Stimulated activated CD8-positive, alpha-beta memory T cell treated with anti-CD3 and anti-CD28 coated beads, Interleukin-15, amount 100 ng/mL, for 1 hour (primary cell): Measurements from ENCODE around the gene KAZN.

ENCODE experiments used
- DNase-seq: peaks from one replicate; pipeline ENCODE4 v3.0.0-alpha.2; 2020; ENCODE audit warnings: low read depth

Gene KAZN

DNA sequence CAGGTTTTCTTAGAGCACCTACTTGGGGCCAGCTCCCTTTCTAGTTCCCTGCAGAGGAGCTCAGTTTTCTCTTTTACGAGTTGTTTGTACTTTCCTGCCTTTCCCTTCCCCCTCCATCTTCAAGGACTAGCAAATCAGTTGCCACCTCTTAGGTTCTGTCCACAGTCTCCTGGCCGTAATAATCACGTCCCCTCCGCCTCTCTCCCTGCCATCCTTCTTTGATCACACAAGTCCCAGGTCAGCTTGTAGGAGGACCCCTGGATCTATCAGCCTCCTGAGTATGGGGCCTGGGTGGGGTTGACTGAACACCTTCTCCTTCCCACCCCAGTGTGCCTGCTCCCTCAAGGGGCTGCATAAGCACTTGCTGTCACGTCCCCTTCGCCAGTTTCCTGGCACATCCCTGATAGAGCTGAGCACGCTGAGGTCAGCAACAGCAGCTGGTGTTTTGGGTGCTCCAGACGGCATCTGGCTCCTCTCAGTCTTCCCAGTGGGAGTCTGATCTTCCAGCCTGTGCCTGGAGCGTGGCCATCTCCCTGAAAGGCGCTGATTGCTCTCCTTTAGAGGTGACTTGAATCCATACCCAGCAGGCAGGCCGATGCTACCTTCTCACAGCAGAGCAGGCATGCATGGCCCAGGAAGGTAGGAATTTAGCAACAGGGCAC is 338.9 kb downstream of the KAZN start:
- DNase-seq: no peak

DNA sequence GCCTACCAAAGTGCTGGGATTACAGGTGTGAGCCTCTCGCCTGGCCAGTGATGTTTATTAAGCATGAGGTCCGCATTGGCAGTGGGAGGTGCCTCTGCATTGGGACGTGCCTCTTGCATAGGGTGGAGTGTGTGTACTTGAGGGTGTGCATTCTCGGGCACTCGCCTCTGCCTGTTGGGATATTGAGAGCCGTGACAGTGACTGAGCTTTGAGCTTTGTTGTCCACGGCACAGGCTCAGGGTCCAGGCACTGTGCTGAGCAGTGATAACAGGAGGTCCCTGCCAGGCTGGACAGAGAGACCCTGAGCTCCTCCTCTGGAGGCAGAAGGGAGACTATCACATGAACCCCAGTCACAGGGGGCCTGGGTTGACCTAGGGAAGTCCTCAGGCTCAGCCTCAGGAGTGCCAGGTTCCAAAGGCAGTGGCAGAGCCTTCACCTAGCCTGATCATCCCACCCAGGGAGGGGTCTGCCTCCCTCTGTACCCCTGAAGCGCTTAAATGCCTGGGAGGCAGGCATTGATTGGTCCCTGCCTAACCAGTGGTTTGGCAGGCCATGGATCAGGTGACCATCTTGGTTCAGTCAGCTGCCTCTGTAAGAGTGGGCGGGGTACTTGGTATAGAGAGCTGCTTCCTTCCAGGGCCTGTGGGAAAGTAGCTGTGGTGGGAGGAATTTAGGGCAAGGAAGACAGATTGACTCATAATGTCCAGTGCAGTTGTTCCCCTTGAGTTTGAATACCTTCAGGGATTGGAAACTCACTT is 341.2 kb downstream of the KAZN start:
- no peak for DNase-seq

DNA sequence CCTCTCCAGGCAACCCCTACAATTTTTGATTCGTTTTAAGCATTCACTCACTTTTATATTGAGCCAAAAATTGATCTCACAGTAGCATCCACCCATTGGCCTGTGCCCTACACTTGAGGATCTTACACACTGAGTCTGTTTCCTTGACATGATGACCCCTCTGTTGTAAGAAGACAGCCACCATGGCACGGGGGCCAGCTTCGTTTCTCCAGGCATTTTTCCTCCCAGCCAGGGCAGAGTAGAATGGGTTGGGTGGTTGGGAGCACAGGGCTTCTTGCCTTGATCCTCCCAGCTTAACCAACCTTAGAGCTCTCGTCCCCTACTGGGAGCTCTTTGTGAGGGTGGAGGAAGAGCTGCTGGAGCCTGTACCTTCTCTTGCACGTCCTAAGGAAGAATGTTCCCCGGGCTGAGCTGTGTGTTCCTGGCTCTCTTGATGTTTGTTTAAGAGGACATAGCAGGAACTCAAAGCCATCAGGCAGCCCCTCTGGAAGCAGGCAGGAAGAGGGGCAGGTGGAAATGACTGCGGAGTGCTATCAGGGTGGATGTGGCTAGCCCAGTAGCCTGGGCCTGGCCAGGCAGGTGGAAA is 341.9 kb downstream of the KAZN start:
- DNase-seq: no peak

DNA sequence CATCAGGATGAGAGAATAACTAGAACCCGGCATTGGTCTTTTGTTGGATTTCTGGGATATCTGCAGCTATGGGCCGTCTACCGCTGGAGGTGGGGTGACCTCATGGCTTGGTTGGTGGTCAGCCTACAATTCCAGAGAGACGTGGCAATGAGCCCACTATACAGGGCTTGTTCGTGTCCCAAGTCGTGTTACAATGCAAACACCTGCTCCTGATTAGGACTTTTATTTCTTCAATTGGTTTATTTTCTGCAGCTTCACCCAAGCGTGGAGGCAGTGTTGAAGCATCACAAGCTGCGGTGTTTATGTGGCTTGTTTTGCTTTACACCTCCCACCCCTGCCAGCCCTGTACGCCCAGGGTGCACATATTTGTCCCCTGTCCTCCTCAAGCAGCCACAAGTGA is 343.4 kb downstream of the KAZN start:
- no peak for DNase-seq

DNA sequence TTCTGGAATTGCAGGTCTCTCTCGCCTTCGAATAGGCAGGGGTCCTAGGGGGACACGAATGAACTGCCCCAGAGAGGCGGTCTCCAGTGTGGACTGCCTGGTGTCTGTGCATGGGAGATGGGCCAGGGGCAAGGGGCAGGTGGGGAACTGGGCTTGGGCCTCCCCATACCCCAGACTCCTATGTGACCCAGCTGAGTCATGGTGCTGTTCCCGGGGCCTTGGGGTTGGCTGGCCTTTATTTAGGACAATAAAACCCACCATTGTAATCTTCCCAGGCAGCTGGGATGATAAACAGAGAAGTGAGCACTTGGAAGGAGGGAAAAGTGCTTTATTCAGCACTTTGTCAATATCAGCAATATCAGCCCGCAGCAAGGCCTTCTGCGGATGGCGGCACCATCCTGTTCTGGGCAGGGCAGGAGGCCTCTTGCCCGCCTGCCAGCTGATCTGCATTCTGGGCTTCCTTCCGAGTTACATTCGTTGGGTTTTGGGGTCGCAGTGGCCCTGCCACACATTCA is 346.0 kb downstream of the KAZN start:
- no peak for DNase-seq

DNA sequence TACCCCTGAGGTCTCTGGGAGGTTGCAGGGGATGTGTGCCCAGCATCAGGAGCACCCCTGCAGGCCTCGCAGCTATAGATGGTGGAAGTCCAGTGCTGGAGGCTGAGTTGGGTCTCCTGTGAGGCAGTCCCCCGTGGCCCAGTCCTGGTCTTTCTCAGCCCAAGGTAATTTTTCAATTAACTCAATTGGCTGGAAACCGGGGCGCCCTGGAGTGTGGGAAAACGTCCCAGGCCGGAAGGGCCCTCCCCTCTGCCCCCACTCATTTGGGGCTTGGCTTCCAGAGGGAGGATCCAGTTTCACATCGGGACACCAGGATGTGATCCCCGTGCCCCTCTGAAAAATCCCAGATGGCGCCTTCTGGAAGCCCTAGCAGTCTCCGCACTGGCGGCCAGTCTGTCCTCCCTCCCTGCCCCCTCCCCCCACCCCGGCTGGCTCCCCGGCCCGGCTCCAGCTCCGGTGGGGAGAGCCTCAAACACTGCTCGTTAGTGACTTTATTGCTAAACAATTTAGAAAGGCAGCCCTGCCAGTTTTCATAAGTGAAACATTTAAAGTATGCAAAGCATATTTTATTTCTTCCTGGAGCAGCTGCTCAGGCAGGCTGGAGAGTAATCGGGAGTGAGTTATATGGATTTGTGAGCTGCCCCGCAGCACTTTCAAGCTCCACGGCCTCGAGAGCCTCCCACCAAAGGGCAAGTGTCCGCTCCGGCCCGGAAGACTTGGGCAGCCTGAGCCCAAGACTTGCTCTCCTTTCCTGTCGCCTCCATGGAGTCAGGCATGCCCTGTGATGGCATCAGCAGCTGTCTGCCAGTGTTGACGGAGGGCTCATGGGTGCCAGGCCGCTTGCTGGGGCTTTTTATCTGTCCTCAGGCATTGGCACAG is 346.9 kb downstream of the KAZN start:
- DNase-seq: no peak

DNA sequence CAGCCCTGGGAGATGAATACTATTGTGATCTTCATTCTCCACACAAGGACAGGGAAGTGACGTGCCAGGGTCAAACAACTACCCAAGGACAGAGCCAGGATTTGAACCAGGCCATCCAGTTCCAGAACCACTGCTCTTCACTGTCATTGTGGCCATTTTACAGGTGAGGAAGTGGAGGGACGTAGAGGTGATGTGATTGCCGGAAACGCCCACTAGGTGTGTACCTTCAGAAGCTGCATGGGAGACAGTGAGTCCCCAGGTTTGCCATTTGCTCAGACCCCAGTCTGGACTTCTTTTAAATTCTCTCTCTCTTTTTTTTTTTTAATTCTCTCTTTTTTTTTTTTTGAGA is 347.5 kb downstream of the KAZN start:
- no peak for DNase-seq

DNA sequence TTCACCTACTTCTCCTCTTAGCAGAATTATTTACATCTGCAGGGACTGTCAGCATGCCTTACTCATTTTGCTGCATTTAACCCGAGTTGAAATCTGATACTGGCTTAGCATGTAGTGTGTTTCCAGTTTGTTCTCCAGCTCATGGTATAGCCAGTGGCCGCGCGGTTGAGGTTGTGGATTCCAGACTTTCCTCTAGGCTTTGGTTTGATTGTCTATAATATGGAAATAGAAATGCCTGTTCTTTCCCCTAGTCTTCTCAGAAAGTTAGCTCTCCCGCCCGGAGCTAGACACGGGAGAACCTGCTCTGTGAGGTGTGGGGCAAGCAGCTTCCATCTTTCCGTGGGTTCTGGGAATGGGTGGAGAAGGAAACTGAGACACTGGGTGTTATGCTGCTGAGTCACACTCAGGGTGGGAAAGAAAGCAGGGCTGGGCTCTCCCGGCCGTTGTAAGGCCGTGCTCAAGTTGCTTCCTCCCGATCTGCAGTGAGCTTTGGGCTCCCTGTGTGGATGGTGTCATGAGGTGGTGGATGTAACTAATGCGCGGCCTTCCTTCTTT is 348.3 kb downstream of the KAZN start:
- DNase-seq: no peak

DNA sequence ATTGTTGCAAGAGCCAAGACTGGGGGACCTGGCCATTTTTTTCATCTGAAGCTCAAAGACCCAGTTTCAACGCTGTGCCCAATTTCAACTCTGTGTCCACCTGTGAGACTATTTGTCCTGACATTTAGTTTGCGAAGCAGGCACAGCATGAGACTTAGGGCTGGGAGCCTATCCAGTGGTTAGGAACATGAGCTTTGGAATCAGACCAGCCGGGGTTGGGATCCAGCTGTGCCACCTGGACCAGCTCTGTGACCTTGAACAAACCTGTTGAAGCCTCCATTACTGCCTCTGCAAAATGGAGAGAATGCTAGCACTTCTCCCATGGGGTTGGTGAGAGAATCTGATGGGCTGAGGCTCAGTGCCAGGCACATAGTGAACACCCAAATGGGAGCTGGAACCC is 348.9 kb downstream of the KAZN start:
- no peak for DNase-seq

DNA sequence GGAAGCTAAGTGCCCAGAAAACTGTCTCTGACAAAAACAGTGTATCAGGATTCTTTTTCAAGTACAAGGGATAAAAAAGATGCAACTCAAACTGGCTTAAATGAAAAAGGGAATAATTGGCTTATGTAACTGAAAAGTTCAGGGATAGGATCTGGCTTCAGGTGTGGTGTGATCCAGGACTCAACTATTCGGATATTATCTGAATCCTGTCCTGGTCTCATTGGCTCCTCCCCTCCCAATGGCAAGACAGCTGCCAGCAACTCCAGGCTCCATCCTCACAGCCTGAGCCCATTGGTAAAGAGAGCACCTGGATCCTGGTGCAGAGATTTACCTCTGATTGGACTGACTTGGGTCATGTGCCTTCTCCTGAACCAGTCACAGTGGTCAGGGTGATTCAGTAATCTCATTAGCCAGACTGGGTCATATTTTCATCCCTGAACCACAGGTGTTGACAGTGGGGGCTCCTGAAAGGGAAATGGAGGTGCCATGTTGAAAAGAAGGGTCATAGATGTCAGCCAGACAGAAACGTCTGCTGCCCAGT is 349.7 kb downstream of the KAZN start:
- DNase-seq: no peak

DNA sequence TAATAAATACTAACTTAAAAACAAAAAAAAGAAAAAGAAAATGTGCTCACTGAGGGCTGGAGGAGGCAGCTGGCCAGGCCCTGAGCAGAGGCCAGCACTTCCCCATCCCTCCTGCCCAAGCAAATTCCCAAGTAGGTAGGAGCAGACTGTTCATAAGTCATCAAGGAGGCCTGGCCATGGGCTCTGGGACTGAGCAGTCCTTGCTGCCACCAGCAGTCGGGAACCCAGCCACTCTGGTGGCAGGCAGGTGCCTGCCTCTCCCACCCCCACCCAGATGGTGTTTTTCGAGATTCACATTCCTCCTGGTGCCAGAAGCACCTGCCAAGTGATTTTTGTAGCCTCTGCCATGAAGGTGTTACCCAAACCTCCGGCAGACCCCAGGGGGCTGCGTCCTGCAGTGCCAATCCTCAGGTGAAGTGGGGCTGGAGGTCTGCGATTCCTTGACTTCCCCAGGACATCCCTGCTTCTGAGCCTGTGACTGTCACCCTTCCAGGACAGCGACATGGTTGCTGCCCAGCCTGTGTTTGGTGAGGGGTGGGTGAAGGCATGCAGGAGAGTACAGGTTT is 350.9 kb downstream of the KAZN start:
- DNase-seq: no peak

DNA sequence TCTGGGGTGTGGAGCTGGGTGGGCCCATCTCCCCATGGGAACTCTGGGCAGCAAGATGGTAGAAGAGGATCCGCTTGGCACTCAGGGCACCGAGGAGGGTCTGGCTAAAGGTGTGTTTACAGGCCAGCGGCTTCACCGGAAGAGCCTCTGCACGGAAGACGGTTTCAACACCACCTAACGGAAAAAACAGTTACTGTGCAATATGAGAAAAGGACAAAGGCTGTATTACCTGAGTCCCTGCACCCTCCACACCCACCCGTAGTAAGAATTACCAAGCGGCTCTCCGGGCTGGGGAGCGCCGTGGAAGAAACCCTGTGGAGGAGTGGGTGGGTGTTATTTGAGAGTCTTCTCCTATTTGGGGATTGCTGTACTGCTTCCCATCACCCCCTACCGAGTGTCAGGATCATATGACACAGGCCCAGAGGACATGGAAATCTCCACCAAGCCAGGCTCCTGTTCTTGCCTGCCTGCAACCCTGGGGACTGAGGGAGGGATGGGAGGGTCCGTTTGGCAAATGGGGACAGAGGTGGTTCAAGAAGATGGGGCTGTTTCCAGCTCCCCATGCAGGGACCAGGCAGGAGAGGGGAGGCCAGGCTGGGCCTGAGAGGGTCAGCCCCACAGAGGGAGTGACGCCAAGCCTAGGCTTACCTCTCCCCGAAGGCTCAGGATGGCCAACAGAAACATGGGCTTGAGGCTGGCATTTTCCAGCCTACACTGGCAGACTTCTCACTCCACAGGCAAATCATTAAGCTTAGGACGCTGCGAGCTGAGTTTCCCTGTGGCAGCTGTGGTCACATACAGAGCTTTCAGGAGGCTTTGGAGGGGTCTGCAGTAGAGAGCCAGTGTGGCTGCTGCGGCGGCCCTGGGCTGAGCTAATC is 351.6 kb downstream of the KAZN start:
- no peak for DNase-seq

DNA sequence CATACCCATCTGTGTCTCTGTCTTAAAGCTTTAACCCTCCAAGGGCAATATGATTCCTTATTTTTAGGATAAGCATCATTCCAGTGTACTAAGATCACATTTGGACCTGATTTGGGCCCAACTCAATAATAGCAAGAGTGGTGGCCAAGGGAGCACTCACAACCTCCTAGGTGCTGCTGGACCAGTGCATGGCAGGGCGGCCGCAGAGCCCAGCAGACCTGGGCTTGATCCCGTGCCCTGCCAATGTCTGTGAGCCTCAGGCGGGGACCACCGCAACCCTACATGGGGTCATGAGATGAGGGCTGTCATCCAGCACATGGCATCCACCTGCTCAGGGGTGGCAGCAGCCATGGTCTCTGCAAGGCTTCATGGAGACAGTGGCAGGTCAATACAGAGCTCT is 353.3 kb downstream of the KAZN start:
- DNase-seq: no peak

DNA sequence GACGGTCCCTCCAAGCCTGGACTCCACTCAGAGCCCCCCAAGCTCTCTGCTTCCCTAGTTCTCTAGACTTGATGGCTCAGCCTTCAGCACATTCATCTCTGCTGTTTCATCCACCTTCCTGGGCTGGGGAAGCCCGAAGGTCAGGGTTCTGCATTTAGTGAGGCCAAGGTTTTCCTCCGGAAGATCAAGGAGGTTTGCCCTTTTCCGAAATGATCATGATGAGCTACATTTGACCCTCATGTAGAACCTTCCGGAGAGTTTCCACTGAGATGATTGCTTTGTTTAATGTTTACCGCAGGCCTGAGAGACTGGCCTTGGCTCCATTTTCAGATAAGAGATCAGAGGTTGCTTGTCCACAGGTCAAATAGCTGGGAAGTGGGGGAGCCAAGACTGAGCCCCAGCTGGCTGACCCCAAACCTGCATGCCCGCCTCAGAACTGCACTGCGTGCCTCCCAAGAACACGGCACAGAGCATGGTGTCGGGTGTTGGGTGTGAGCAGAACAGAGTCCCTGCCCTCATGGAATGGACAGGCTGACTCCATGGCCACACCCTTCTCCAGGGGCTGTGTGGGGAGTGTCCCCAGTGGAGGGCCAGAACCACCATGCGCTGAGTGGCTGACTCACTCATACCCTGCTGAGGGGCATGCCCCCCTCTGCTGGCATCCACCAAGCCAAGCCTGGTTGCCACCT is 354.3 kb downstream of the KAZN start:
- no peak for DNase-seq

DNA sequence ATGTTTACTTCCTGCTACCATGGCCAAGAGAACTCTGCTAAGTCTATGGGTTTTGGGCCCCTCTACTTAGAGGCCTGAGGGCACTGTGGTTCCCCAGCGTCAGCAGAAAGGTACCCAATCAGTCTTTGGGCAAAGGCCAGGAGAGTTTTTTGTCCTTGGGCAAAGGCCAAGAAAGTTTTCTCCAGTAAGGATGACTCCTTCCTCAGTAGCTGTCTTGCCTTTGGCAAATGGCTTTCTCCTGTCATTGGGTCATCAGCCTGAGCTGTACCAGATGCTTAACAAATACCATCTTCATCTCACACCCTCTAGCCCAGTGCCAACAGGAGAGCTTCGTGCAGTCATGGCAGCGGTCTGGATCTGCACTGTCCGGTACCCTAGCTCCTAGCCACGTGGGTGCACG is 355.7 kb downstream of the KAZN start:
- no peak for DNase-seq

DNA sequence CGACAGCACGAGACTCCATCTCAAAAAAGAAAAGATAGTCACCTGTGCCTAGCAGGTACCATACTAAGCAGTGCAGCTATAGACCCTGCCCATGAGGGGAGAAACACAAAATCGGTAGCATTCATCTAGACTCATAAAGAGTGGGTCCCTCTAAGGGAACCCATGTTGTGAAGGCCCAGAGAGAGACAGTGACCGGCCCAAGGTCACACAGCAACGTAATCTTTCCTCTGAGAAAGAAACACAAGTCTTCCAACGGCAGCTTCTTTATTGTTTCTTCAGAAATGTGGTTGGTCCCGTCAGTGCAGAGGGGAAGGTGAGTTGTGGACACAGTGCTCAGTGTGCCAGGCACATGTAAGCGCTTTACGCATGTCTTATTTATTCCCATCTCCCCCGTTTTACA is 356.4 kb downstream of the KAZN start:
- no peak for DNase-seq

DNA sequence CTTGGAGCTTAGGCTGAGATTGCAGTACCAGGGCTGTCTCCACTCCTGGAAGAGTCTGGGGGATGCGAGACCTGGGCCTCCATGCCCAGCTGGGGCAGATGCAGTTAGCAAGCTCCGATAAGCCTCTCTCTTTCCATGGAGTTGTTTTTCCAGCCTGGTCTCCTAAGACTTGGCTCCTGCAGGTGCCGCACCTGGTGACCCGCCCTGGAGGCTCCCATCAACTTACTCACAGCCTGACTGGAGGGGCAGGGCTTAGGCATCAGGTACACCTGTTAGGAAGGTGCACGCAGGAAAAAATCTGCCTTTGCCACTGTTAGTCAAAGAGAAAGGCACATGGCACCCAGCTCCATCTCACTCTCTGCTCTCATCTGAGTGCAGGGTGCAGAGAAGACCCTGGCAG is 356.9 kb downstream of the KAZN start:
- no peak for DNase-seq

DNA sequence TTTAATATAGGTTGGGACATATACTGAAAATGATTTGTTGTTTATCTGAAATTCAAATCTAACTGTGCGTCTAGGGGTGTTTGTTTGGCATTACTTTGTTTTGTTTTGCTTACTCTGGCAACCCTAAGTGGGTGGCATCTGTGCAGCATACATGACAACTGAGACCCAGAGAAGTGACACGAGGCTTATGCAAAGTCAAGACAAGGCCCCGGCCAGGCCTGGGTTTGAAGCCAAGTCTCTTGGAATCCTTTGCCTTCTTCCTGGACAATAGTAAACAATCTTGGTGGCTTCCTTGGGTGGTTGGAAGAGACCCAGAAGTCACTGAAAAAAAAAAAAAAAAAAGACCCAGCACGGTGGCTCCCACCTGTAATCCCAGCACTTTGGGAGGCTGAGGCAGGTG is 357.5 kb downstream of the KAZN start:
- no peak for DNase-seq

DNA sequence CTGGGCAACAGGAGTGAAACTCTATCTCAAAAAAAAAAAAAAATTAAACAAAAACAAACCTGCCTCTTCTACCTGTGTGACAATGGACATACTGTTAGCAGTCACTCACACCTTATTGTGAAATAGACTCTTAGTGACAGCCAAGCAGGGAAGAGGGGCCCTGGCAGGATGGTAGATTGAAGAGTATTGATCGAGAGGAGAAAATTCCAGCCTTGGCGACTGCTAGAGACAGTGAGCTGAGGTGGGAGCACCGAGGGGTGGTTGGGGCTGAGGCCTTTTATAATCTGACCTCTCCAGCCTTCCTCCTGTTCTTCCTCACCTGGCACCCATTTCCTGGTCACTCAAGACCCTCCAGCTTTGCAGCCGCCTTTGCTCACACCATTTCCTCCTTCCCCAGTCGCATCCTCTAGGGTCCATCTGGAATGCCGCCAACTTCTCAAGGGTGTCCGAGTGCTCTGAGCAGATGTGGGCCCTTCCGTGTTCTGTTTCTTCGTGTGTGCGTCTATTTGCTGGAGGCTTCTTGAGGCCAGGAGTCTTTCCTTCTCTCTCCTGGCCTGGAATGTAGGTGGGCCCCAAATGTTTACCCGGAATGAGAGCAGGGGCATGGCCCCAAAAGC is 358.2 kb downstream of the KAZN start:
- DNase-seq: no peak
